Gastrocnemius medialis (tissue), 4 donors: ENCODE data around the gene TNNT2. TPM values are rescaled to one million over a fixed set of nuclear protein-coding genes. Genes with fewer than 3 reads are reported as not detected.

Experiments
- ATAC-seq, 2 donors: fragments of 150-250 bp; one replicate each; pipeline ENCODE4 v1.9.1; 2016
- DNase-seq, 2 donors: peaks; one replicate each; pipeline ENCODE4 v3.0.0-alpha.2; 2019
- H3K27ac ChIP-seq, 4 donors: fragments of 200-600 bp; sonication (generic); 1 replicate in 1 of 4; 2 replicates in 3 of 4; pipeline ENCODE4 v1.5.1; 2016 to 2018; ENCODE audit warnings: mild to moderate bottlenecking in 2 of 4, moderate library complexity in 1 of 4
- H3K27me3 ChIP-seq, 3 donors: fragments of 200-600 bp; sonication (generic) in 2 of 3; 1 replicate in 1 of 3; 2 replicates in 2 of 3; pipeline versions ENCODE4 v1.5.1 to v1.6.0; 2016 to 2019; ENCODE audit warnings: mild to moderate bottlenecking in 1 of 3, moderate library complexity in 1 of 3
- H3K36me3 ChIP-seq, 2 donors: fragments of 200-600 bp; sonication (generic) in 1 of 2; one replicate each; pipeline ENCODE4 v1.5.1; 2017 to 2018
- H3K4me1 ChIP-seq, 2 donors: fragments of 200-600 bp; sonication (generic) in 1 of 2; one replicate each; pipeline ENCODE4 v1.5.1; 2016 to 2017; ENCODE audit warnings: mild to moderate bottlenecking in 2 of 2
- H3K4me3 ChIP-seq, 4 donors: fragments of 200-600 bp; sonication (generic) in 3 of 4; 1 replicate in 1 of 4; 2 replicates in 3 of 4; pipeline ENCODE4 v1.5.1; 2016 to 2019; ENCODE audit warnings: mild to moderate bottlenecking in 2 of 4
- H3K9me3 ChIP-seq, 3 donors: fragments of 200-600 bp; sonication (generic) in 2 of 3; 1 replicate in 1 of 3; 2 replicates in 2 of 3; pipeline ENCODE4 v1.5.1; 2016 to 2019
- CTCF ChIP-seq, 5 experiments: fragments of 450-650 bp in 3 of 5; fragments of 200-600 bp in 2 of 5; sonication (generic) in 2 of 5; IDR thresholded peaks in 4 of 5; conservative IDR thresholded peaks in 1 of 5; 1 replicate in 4 of 5; 2 replicates in 1 of 5; pipeline ENCODE4 v1.5.1; 2016 to 2019; ENCODE audit warnings: antibody characterized with exemption in 5 of 5, mild to moderate bottlenecking in 3 of 5, moderate library complexity in 3 of 5
- POLR2A ChIP-seq, 2 donors: fragments of 450-650 bp; IDR thresholded peaks; one replicate each; pipeline ENCODE4 v1.6.1; 2017; ENCODE audit warnings: antibody characterized with exemption in 2 of 2, mild to moderate bottlenecking in 2 of 2, moderate library complexity in 2 of 2
- in situ Hi-C, 4 donors: fragments of 200-750 bp; cut with MboI; loops; one replicate each; pipeline versions ENCODE4 v1.15.0 to v1.8.0; 2017; ENCODE audit warnings: low sequenced_read_pairs in 4 of 4
- intact Hi-C: fragments of 100-400 bp; cut with DNase I; formaldehyde crosslinking; loops from one replicate; pipeline ENCODE4 v1.15.1; 2023; ENCODE audit warnings: low total_unique reads
- total RNA-seq, 4 donors: library from RNA; depleted of rRNA; stranded (reverse); fragments of >200 nt; gene quantifications; one replicate each; pipeline versions ENCODE4 v1.1.0 to v1.2.3, GENCODE V29; 2016

TNNT2 gene
- total RNA-seq, 4 donors from 2014 or later = 0.39 to 14.8 (median 6.7) TPM; not detected in 1

DNA sequence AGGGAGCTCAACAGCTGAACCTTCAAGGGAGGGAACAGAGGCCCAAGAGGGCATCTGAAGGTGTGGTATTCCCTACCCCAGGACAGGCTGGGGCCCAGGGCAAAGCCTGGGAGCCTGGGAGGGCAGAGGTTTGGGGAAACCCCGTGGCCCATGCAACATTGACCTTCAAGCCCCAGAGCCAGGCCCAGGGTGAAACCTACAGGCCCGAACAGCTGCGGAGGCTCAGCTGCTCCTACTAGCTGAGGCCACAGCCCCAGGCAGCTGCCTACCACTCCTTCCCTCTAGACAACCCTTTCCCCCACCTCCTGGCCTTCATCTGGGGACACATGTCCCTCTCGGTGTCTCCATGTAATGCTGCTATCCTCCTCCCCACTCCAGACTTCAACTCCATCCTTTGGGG lies 18.5 kb upstream of the TNNT2 start:
- no peak for DNase-seq
- peak in 1 of 2 donors; percentile 32 for ATAC-seq
- H3K27me3 ChIP-seq = peaks cover 0 to 14% (median 11%) of the 10 kb centered on the region in 3 donors
- no peak overlapping the region for H3K4me3 ChIP-seq
- H3K9me3 ChIP-seq = no peaks in the 10 kb centered on the region
- H3K4me1 ChIP-seq = peaks cover 0 to 5% of the 10 kb centered on the region in 2 donors
- intact Hi-C loops (no loop called here), in situ Hi-C loops (no loop called here)
- TF ChIP-seq POLR2A (IDR thresholded peaks at IDR 0.05) (no peak), CTCF (IDR thresholded peaks at IDR 0.05 in 4 of 5, conservative IDR thresholded peaks at IDR 0.05 in 1 of 5) (no peak)
- peak overlapping the region in 1 of 4 donors; percentile 33 for H3K27ac ChIP-seq
- no peaks in the 10 kb centered on the region for H3K36me3 ChIP-seq

DNA sequence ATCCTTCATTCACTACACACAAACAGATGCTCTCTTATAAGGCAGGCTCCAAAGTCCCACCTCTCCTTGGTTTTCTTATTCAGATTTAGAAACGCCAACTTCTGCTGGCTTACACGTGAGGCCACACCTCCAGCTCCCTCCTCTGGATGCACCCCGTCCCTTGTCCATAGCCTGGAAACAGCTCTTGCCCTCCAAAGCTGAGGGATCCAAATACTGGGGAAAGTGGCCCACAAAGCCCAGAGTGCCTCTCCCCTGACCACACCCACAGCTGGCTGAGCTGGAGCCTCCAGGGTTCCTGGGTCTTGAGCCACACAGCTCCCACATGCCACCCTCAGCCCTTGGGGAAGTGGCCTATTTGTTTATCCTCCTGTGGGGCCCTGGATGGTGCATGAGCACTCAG lies 17.1 kb upstream of the TNNT2 start:
- Histone ChIP-seq H3K27ac (no peak overlapping the region), H3K36me3 (no peaks in the 10 kb centered on the region), H3K4me1 (peaks cover 0 to 5% of the 10 kb centered on the region in 2 donors), H3K27me3 (peaks cover 0 to 10% (median 8%) of the 10 kb centered on the region in 3 donors), H3K9me3 (no peaks in the 10 kb centered on the region), H3K4me3 (no peak overlapping the region)
- ATAC-seq = no peak
- DNase-seq = no peak
- TF ChIP-seq POLR2A (IDR thresholded peaks at IDR 0.05) = no peak
- no peak for TF ChIP-seq CTCF (IDR thresholded peaks at IDR 0.05 in 4 of 5, conservative IDR thresholded peaks at IDR 0.05 in 1 of 5)
- intact Hi-C loops (no loop called here), in situ Hi-C loops (no loop called here)

DNA sequence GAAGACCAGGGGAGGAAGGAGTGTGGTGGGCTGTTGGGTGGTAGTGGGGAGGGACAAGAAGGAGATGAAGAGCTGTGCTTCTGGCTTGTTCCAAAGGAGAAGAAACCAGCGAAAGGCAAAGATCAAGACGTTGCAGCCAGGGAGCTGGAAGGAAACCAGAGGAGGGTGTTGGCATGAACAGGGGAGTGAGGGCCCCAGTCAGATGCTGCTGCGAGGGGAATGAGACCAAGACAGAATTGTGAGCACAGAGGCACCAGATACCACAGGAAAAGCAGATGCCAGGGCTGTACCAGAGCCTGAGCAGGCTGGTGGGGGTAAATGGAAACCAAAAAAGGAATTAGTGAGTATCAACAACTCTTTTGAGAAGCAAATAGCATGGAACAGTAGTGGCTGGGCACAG lies 15.6 kb upstream of the TNNT2 start:
- no peak overlapping the region for H3K27ac ChIP-seq
- intact Hi-C loops (no loop called here), in situ Hi-C loops (no loop called here)
- no peak for ATAC-seq
- H3K4me1 ChIP-seq = no peaks in the 10 kb centered on the region
- DNase-seq = no peak
- H3K27me3 ChIP-seq = no peaks in the 10 kb centered on the region
- no peaks in the 10 kb centered on the region for H3K9me3 ChIP-seq
- no peak for TF ChIP-seq CTCF (IDR thresholded peaks at IDR 0.05 in 4 of 5, conservative IDR thresholded peaks at IDR 0.05 in 1 of 5)
- TF ChIP-seq POLR2A (IDR thresholded peaks at IDR 0.05) = no peak
- no peak overlapping the region for H3K4me3 ChIP-seq
- no peaks in the 10 kb centered on the region for H3K36me3 ChIP-seq

DNA sequence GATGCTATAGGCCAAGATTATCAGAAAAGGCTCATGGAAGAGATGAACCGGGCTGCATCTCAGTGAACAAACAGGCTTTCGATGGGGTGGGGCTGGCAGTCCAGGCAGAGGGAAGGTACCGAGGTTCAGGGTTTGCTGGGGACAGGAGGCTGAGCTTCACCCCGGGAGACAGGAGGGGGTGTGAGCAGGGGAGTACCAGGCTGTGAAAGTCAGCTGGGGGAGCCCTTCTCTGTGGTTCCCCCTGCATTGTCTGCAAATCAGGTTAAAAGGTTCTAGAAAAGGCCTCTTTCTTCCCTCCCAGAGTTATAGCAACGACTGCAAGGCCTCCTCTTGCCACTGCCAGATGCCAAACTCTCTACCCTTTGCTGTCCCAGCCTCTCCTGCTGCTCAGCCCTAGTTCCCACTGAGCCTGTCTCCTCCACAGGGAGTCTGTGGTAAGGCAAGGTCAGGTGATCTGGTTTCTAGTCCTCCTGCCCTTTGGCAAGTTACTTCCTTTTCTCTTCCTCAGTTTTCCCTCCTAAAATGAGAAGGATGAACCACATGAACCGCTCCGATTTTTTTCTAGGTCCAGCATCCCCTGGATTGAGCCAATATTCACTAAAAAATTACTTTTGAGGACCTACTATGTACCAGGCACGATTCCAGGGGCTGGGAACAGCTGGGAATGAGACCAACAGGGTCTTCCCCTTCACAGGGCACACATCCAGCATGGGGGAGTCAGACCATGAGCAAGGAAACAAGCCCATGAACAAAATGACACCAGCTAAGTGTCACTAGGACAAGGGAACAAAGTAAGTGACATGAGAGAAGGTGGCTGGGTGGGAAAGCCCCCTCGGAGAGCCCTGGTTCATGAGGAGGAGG lies 14.4 kb upstream of the TNNT2 start:
- no peak for ATAC-seq

More for the DNA sequence above, 14.4 kb upstream of the TNNT2 start:
- Histone ChIP-seq H3K4me1 (no peaks in the 10 kb centered on the region), H3K36me3 (no peaks in the 10 kb centered on the region), H3K4me3 (no peak overlapping the region), H3K27ac (no peak overlapping the region), H3K27me3 (no peaks in the 10 kb centered on the region), H3K9me3 (no peaks in the 10 kb centered on the region)
- in situ Hi-C loops = no loop called here
- TF ChIP-seq POLR2A (IDR thresholded peaks at IDR 0.05) (no peak), CTCF (IDR thresholded peaks at IDR 0.05 in 4 of 5, conservative IDR thresholded peaks at IDR 0.05 in 1 of 5) (no peak)
- no peak for DNase-seq
- intact Hi-C loops = no loop called here
